Measurements from ENCODE around the gene S100A7. TPM values are rescaled to one million over a fixed set of nuclear protein-coding genes. Genes with fewer than 3 reads are reported as not detected.

The S100A7 gene
- total RNA-seq, 2 donors from 2014 or later = not detected

DNA sequence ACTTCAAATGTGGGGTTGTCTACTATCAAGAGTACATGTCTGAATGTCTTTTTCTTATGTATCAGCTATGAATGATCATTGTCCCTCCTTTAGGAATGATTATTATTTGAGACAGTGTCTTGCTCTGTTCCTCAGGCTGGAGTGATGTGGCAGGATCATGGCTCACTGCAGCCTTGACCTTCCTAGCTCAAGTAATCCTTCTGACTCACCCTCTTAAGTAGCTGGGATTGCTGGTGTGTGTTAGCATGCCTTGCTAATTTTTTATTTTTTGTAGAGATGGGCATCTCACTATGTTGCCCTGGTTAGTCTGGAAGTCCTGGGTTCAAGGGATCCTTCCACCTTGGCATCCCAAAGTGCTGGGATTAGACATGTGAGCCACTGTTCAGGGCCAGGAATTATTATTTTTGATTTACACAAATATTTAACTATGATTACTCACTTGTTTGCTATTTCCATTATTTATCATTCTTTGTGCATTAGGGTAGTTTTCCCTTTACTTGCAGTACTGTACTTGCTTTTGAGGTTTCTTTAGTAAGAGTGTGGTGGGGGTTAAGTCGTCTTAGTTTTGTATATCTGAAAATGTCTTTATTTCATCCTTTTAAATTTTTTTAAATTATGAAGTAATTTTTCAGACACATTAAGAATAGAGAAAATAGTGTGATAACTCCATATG, 12.8 kb downstream of the S100A7 start:
- no peaks in the 10 kb centered on the region for H3K9me3 ChIP-seq
- intact Hi-C loops (cut with DNase I) = no loop called here
- no peaks in the 10 kb centered on the region for H3K4me1 ChIP-seq (replicated peaks)
- no peak overlapping the region for H3K27ac ChIP-seq
- no peaks in the 10 kb centered on the region for H3K36me3 ChIP-seq
- no peak overlapping the region for H3K4me3 ChIP-seq
- H3K27me3 ChIP-seq (replicated peaks; ENCODE audit: insufficient read depth) = no peaks in the 10 kb centered on the region
- DNase-seq (ENCODE audit: low spot score) = no peak
- no peak for TF ChIP-seq POLR2AphosphoS5 (IDR thresholded peaks at IDR 0.05)
- WGBS = 92% methylated on average over 1 of the region's 1 CpG

DNA sequence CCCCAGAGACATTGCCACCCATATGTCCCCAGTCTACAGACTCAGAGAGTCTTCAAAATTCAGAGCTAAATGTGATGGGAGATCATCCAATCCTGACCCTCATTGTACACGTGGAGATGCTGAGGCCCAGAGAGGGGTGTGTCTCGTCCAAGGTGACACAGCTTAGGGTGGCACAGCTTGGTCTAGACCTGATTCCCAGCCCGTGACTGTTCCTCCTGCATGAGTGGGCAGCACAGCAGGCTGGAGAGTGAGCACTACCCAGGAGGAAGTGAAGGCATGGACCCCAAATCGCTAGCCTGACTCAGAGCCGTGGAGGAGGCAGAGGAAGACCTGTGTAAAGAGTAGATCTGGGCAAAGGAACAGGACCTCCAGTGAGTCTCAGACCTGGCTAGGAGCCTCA, 16.4 kb downstream of the S100A7 start:
- Histone ChIP-seq H3K36me3 (no peaks in the 10 kb centered on the region), H3K27ac (no peak overlapping the region), H3K4me1 (replicated peaks) (no peaks in the 10 kb centered on the region), H3K27me3 (replicated peaks; ENCODE audit: insufficient read depth) (no peaks in the 10 kb centered on the region), H3K4me3 (no peak overlapping the region), H3K9me3 (no peaks in the 10 kb centered on the region)
- no peak for TF ChIP-seq POLR2A (IDR thresholded peaks at IDR 0.05)
- no peak for TF ChIP-seq POLR2AphosphoS5 (IDR thresholded peaks at IDR 0.05)
- TF ChIP-seq, protein P1, sequence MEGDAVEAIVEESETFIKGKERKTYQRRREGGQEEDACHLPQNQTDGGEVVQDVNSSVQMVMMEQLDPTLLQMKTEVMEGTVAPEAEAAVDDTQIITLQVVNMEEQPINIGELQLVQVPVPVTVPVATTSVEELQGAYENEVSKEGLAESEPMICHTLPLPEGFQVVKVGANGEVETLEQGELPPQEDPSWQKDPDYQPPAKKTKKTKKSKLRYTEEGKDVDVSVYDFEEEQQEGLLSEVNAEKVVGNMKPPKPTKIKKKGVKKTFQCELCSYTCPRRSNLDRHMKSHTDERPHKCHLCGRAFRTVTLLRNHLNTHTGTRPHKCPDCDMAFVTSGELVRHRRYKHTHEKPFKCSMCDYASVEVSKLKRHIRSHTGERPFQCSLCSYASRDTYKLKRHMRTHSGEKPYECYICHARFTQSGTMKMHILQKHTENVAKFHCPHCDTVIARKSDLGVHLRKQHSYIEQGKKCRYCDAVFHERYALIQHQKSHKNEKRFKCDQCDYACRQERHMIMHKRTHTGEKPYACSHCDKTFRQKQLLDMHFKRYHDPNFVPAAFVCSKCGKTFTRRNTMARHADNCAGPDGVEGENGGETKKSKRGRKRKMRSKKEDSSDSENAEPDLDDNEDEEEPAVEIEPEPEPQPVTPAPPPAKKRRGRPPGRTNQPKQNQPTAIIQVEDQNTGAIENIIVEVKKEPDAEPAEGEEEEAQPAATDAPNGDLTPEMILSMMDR (IDR thresholded peaks at IDR 0.05) = no peak
- DNase-seq (ENCODE audit: low spot score) = no peak
- intact Hi-C loops (cut with DNase I) = no loop called here
- 66% methylated on average over 5 of the region's 5 CpGs for WGBS

DNA sequence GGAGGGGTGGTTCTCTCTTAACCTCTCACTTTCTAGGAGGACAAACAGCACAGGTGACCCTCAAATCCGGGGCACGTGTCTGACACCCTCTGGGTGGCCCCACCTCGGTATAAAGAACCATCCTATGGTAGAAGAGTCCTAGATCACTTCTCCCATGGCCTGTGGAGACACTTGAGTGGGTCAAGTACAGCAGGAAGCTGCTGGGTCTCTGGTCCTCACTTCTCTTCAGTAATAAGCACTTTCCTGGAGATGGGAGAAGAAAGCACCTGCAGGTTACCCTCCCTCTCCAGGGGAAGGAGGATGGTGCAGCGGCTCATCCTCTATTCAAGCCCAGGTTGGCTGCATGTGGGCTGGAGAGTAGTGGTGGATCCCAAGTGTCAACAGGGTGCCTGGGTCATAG, 17.0 kb downstream of the S100A7 start:
- TF ChIP-seq POLR2A (IDR thresholded peaks at IDR 0.05) (no peak), POLR2AphosphoS5 (IDR thresholded peaks at IDR 0.05) (no peak)
- TF ChIP-seq, protein P1 (IDR thresholded peaks at IDR 0.05) = no peak
- Histone ChIP-seq H3K4me1 (replicated peaks) (no peaks in the 10 kb centered on the region), H3K27me3 (replicated peaks; ENCODE audit: insufficient read depth) (no peaks in the 10 kb centered on the region), H3K4me3 (no peak overlapping the region), H3K27ac (no peak overlapping the region), H3K36me3 (no peaks in the 10 kb centered on the region), H3K9me3 (no peaks in the 10 kb centered on the region)
- intact Hi-C loops (cut with DNase I) = no loop called here
- WGBS = 64% methylated on average over 4 of the region's 4 CpGs
- no peak for DNase-seq (ENCODE audit: low spot score)

DNA sequence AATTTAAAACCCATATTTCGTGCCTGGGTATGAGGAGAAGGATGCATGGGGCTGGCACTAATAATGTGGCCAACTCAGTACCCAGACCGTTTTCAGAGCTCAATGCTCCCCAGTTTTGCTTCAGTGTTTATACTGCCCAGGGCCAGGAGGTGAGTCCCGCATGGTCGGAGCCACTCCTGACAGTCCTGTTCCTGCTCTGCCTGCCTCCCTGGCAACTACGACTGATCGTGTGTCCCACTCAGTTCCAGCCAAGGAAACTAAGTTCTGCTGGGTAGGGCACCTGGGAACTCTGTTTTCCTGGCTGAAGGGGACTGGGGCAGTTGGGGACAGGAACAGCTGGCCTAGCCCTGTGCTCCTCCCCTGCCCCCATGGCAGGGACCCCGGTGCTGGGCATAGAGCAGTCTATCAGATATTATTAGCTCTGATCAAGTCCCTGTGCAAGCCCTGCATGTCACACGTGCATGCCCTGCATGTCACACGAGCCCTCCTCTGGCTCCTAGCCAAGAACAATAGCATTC, 19.2 kb downstream of the S100A7 start:
- no peaks in the 10 kb centered on the region for H3K36me3 ChIP-seq

DNA sequence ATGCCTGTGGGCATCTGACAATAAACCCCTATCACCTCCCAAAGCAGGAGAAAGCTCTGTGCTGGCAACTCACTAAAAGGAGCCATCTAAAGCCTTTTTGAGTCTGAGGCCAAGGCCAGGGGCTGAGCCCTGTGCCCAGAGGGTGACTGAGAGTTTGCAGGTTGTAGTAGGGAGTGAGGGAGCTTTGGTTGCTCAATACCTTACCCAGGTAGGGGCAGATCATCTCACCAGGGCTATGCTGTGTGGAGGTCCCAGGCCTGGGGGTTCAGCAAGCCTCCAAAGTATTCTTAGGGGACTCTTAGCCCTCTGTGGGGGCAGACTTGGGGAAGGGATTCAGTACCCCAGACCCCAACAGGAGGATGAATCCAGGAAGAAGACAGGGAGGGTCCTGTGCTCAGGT, 21.2 kb downstream of the S100A7 start:
- Histone ChIP-seq H3K27me3 (replicated peaks; ENCODE audit: insufficient read depth) (no peaks in the 10 kb centered on the region), H3K4me1 (replicated peaks) (no peaks in the 10 kb centered on the region), H3K4me3 (no peak overlapping the region), H3K36me3 (no peaks in the 10 kb centered on the region), H3K9me3 (no peaks in the 10 kb centered on the region), H3K27ac (no peak overlapping the region)
- no peak for TF ChIP-seq POLR2A (IDR thresholded peaks at IDR 0.05)
- TF ChIP-seq, protein P1 (IDR thresholded peaks at IDR 0.05) = no peak
- TF ChIP-seq POLR2AphosphoS5 (IDR thresholded peaks at IDR 0.05) = no peak
- intact Hi-C loops (cut with DNase I) = no loop called here
- no peak for DNase-seq (ENCODE audit: low spot score)

More for the DNA sequence above, 19.2 kb downstream of the S100A7 start:
- H3K4me3 ChIP-seq = no peak overlapping the region
- H3K27ac ChIP-seq = no peak overlapping the region
- no peaks in the 10 kb centered on the region for H3K27me3 ChIP-seq (replicated peaks; ENCODE audit: insufficient read depth)
- intact Hi-C loops (cut with DNase I) = no loop called here
- WGBS = 38% methylated on average over 9 of the region's 9 CpGs
- H3K9me3 ChIP-seq = no peaks in the 10 kb centered on the region
- DNase-seq (ENCODE audit: low spot score) = no peak
- TF ChIP-seq, protein P1 (IDR thresholded peaks at IDR 0.05) = no peak
- TF ChIP-seq POLR2A (IDR thresholded peaks at IDR 0.05) = no peak
- TF ChIP-seq POLR2AphosphoS5 (IDR thresholded peaks at IDR 0.05) = no peak
- no peaks in the 10 kb centered on the region for H3K4me1 ChIP-seq (replicated peaks)
